Measurements from ENCODE around the gene VPS8. TPM values are rescaled to one million over a fixed set of nuclear protein-coding genes. Genes with fewer than 3 reads are reported as not detected.

Gene VPS8
- total RNA-seq, 1 donor from 2014 or later: 38.9 TPM

DNA sequence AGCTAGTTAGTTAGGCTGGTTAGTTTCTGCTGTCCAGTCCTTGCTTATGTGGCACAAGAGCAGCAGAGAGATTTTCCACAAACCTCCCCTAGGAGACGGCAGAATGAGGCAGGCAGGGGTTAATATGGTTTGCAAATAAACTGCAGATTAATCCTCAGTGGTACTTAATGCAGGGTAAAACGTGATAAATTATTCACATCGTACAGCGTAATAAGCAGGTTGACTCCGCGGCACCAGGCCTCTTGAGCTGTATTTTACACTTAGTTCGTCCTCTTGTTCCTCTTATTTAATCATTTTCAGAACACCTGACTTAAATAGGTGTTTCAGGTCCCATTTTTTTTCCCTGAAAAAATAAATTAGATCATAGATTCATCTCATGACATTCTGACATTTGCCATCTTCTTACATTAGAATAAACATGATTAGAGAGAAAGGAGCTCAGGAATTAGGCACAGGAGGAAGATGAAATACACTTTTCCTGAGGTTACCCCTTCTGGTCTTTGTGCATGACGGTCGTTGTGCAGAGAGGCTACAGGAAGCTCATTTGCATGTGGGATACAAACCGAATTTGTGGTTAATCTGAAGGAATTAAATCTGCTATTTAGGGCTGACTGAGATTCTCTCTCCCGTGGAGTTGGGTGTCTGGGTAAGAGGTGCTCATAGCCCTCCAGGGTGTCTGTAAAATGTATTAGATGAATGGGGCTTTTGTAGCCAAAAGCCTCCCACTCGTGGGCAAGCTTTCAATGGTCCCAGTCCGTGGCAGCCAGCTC, 27.1 kb upstream of the VPS8 start:
- DNase-seq (ENCODE audit: low read depth in 2 of 2): no peak

DNA sequence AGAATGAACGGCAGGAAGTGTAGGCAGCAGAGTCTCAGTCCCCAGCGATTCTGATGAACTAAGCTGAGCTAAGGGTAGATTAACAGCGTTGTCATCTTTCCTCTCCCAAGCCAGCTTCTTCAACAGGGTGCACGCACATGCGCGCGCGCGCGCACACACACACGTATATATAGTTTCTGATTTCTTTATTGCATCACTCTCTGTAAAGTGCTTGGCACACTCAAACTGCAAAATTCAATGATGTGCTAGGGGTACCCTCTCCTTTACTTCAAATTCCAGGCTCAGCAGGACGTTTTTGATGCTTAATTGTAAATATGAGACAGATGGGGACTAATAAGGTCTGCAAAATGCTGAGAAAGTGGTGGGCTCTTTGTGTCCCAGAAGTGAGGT, 26.1 kb upstream of the VPS8 start:
- DNase-seq (ENCODE audit: low read depth in 2 of 2): no peak

DNA sequence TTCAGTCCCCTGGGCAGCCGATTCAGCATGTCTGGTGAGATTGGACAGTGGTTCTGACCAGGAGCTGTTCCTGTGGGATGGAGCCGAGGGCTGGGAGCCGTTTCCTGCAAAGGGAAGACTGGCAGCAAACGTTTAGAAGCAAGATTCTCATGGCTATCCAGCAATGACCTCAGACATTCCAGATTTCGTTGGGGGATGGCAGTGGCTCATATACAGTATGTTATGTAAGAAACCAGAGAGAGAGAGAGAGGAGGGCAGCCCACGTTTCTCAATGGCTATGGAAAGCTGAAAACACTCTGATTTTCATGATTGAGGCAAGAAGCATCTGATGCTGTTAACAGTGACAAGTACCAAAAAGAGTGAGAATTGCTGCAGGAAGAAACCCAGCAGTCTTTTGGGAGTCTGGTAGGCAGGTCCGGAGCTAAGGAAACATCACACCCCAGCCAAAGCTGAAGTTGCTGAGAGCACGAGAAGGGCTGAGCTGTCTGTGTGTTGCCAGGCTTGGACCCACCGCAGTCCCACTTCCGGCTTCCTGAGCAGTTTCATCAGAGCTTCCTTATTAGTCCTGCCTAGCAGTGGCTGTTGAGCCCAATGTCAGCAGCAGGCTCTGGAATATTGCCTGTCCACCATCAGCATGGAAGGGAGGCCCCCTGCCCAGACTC, 25.6 kb upstream of the VPS8 start:
- DNase-seq (ENCODE audit: low read depth in 2 of 2): peak in 1 of 2 donors; percentile 20

DNA sequence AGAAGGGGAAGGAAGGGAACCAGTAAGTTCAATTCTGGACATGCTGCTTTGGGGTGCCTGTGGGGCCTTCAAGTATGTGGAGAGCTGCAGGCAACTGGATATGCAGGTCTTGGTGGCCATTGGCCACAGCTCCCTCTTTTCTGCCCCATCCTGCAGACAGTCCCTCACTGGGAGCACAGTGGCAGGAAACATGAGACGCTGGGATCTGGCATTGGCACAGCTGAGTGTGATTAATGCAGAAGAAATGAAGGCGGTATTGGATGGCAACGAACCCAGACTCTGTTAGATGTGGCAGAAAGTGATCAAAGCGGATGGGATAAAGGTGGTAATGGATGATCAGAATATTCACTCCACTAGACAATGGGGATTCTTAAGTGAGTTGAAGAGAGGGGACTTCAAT, 23.2 kb upstream of the VPS8 start:
- no peak for DNase-seq (ENCODE audit: low read depth in 2 of 2)

DNA sequence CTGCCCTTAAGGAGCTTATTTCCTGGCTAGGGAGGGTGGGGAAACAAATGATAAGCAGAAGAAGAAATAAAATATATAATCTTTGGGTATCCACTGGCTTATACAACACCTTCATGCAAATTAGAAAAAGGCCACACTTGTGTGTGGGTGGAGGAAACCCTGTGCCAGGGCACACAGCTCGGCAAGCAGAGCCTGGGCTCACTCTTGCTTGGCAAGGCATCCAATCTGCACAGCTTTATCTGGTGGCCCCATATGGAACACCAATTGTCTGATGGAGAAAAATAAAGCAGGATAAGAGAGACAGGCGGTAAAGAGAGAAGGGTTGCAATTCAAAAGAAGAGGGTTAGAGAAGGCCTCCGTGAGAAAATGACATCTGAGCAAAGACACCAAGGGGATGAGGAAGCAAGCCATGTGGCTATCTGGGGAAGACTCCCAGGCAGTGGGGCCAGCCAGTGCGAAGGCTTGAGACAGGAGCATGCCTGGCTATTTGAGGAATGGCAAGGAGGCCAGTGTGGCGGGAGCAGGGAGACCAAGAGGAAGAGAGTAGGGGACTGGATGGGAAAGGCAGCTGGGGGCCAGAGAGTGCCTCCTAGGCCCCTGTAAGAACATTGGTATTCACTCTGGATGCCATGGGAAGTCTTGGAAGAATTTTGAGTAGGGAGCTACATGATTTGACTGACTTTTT, 22.5 kb upstream of the VPS8 start:
- no peak for DNase-seq (ENCODE audit: low read depth in 2 of 2)

DNA sequence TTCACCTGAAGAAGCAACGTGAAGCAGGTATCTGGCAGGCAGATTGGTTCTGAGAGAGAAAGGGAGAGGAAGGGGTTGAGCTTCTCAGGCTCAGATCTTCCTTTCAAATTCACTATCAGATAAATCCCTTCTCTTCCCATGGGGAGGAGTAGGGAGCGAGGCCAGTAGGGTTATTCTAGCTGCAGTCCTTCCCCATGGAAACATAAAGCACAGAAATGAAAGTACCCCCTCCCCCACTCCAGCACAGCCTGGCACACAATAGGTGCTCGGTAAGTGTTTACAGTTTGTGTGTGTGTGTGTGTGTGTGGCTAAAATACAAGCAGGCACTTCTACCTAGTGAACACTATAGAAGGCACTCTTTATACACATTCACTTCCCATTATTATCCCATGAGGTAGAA, 20.8 kb upstream of the VPS8 start:
- no peak for DNase-seq (ENCODE audit: low read depth in 2 of 2)

DNA sequence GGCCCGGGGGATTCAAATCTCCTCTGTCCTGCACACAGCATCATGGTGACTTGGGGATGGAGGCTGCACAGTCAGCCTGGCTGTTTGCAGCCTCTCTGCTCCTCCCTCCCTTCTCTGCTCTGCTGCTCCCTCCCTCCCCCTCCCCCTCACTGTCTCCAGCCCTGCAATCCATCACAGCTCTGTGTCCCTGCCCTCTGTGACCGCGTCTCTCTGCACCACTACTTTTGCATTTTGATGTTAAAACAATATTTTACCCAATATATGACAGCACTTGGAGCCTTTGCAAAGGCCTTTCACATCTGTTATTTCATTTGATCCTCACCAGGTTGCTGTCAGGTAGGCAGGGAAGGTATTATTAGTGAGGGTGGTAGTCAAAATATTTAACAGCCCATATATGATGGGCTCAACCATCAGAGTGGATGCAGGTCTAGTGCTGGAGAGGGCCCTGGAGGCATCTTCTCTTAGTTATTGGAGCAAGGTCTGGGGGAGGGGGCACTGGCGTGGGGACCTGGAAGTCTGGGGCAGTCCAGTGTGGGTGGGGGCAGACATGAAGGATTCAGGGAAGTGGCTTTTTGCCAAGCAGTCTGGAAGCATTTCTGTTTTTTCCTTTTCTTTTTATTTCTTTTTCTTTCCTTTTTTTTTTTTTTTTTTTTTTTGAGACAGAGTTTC, 16.3 kb upstream of the VPS8 start:
- no peak for DNase-seq (ENCODE audit: low read depth in 2 of 2)

DNA sequence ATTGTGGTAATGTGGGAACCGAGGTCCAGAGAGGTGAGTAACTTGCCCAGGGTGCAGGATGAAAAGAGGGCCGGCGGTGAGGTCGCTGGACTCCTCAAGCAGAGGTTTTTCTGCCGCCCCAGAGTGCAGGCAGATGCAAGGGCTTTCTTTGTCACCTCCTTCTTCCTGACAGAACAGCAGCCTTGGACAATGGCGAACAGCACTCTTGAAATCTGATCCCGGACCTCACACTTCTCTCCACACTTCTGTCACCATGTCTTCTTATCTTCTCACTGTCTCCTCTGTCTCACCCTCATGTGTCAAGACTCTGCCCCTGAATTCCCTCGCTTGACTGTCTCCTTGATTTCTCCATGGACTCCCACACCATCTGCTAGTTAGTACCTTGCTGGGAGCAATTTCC, 15.4 kb upstream of the VPS8 start:
- DNase-seq (ENCODE audit: low read depth in 2 of 2): no peak

DNA sequence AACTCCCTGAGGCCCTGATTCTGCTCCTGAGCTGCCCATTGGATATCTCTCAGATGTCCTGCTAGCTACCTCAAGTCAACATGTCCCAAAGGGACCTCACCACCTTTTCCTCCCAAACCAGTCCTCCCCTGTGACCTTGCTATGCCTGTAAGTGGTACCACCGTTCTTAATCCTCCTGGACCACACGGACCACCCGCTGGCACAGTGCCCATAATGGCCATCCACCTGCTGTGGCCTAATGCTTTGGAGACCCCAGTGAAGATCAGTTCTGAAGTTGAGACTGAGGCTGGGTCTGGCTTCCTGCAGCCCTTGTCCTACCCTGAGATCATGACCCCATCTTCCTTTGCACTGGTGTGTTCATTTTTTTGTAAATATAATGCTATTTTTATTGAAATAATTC, 15.0 kb upstream of the VPS8 start:
- DNase-seq (ENCODE audit: low read depth in 2 of 2): no peak

DNA sequence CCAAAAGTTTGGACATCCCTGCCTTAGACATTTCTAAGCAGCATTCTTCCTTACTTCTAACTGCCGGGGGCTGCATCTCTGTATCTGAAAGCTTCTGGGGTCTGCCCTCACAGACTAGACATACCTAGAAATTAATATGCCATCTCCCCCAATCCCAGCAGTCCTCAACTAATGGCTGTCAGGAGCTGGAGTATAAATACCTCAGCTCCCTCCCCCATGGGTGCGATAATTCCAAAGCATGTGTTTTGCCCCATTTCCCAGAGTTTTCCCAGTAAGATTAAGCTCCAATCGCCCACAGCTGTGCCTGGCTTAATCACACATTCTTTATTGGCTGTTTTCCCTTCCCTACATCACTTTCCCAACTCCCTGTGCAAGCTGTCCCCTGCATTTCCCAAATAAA, 13.8 kb upstream of the VPS8 start:
- no peak for DNase-seq (ENCODE audit: low read depth in 2 of 2)

DNA sequence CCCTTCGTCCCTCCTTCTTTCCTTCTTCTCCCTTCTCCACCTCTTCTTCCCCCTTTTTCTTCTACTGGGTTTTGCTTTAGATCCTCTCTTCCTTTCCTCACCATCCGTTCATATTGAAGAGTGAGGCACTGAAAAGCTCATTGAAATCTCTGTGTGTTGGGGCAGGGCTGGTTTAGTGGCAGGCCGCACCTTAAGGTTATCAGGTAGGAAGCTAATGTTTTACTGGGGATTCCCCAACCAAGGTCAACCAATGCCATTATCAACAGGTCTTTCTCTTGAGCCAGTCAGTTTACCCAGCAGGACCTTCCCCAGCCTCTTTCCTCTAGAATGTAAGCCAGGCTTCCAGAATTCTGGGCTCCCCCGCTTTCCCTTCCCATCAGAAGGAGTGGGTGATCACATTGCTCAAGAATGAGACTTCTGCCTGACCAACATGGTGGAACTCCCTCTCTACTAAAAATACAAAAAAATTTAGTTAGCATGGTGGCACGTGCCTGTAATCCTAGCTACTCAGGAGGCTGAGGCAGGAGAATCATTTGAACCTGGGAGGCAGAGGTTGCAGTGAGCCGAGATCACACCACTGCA, 11.5 kb upstream of the VPS8 start:
- no peak for DNase-seq (ENCODE audit: low read depth in 2 of 2)

DNA sequence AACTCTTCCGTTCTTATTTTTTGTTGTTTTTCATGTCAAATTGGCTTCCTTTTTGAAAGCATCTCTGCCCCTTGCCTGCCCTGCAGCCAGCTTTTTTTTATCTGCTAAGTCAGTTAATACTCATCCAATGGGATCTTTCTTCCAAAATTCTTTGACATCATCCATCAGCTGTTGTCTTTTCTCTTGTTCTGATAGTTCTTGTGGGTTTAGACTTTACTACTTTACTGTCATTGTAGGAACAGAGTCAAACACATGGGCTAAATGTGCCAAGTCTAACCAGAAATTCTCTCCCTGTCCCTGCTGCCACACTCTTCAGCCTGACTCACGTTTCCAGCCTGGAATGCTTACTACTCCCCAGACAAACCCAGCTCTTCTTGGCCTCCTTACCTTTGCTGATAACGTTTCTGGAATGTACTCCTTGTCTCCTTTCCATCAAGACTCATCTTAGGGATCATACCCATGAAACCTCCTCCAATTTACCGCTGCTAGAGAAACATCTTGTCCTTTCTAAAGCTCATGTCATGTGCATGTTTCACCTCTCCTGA, 10.7 kb upstream of the VPS8 start:
- no peak for DNase-seq (ENCODE audit: low read depth in 2 of 2)

DNA sequence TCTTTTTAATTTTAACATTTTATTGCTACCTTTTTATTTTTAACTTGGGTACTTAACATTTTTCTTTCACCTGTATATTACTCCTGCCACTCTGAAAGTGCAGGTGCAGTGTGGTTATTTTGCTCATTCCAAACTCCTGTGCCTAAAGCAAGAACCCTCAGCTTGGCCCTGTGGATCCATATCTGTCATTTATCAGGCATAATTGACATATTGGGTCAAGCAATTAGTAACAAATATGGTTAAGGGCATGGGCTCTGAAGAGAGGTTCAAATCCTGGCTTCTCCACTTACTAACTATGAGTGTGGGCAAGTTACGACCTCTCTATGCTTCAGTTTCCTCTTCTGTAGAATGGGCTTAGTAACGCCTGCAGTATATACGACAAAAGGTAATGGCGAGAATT, 9.8 kb upstream of the VPS8 start:
- DNase-seq (ENCODE audit: low read depth in 2 of 2): no peak

DNA sequence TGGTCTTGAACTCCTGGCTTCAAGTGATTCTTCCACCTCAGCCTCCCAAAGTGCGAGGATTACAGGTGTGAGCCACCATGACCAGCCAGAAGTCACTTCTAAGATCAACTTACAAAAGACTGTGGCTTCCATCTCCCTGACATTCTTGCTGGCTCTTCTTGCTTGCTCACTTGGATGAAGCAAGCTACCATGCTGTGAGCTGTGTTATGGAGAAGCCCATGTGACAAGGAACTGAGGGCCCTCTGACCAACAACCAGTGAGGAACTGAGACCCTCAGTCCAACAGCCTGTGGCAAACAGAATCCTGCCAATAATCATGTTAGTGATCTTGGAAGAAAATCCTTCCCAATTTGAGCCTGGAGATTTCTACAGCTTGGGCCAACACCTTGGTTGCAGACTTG, 7.2 kb upstream of the VPS8 start:
- no peak for DNase-seq (ENCODE audit: low read depth in 2 of 2)

DNA sequence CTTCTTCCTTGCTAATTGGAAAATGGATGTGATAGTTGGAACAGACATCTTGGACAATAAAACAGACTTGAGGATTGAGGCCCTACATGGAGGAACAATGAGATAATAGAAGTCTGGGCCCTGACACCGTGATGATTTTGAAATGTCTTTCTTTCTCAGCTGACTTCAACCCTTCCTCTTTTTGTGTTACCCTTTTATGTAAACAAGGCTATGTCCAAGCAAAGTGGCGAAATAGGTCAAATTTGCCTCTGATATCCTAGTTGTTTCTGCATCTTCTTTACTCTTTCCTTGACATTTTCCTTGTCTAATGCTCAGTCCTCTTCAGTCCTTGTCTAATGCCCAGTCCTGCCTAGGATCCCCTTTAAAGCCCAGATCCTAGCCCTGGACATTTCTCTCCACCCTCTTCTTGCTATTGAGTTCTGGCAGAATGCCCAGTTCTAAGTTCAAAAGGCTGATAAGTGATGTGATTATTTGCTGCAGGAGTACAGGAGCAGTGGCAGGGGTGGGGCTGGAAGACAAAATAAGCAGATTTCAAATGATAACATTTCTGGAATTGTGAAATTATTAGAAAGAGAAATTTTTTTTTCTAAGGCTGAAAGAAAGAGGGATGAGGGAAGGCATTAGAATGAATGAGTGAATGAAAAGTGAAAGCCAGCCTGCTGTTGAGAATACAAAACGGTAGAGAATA, 6.5 kb upstream of the VPS8 start:
- peak in 1 of 2 donors; percentile 37 for DNase-seq (ENCODE audit: low read depth in 2 of 2)

DNA sequence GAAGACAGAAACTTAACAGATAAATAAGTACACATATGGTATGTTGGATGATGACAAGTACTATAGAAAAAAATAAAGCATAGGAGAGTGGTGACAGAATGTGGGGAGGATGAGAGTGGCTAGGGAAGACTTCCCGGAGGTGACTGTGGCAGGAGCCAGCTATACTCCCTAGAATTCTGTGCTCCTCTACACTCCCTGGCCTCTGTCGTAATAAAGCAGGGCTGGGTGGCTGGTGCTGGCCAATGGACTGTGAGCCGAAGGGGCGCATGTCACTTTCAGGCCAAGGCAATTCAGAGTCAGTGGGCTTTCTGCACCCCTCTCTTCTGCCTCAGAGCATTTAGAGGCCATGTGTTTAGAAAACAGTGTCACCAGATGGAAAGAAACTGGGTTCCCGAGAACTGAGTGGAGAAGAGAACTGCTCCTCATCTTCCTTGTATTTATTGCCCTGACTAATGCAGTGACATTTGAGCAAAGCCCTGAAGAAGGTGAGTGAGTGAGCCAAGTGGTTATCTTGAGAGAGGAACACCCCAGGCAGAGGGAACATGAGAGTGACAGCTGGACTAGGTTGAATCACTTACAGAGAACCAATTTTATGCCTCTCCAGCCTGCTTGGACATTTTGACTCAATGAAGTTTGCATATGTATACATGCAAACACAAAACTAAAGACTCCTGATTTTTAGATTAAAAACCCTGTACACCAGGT, 5.2 kb upstream of the VPS8 start:
- no peak for DNase-seq (ENCODE audit: low read depth in 2 of 2)

DNA sequence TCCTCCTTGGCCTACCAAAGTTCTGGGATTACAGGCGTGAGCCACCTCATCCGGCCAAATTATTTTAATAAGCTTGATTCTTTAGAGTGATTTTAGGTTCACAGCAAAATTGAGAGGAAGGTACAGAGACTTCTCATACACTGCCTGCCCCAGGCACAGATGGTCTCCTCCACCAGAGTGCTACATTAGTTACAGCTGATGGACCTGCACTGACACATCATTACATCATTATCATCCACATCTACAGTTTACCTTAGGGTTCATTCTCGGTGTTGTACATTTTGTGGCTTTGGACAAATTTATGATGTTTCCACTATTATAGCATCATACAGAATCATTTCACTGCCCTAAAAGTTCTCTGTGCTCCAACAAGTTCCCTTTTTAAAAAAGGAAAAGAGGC, 4.4 kb upstream of the VPS8 start:
- no peak for DNase-seq (ENCODE audit: low read depth in 2 of 2)

DNA sequence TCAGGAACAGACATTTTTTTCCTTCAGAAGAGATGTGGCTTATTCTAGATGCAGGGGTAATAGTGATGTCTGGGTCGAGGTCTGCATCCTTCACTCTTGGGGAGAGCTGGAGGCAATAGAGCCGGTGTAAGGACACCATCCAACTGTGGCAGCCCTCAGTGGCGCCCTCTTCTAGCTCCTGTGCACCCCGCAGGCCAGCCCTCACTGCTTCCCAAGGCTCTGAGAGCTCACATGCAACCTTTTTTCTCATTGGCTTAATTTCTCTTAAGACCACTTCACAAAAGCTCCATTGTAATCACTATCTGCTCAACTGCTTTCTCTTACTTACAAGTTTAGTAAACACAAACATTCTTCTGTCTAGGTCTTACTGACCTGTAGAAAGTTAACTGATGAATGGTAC, 3.9 kb upstream of the VPS8 start:
- no peak for DNase-seq (ENCODE audit: low read depth in 2 of 2)

DNA sequence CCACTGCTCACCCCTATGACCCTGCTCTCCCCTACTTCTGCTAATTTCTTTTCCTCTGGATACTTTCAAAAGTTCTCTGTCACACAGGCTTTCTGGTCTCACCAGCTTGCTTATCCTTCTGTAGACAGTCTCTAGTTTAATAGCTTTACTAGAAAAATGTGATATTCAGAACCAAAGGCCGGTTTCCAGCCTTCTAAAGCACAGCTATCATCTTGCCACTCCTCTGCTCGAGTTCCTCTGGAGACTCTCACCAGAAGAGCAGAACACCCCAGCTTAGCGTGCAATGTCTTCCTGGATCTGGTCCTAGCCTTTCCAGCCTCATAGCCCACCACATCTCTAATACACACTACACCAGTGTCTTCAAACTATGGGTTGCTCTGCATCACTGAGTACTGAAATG, 1.8 kb upstream of the VPS8 start:
- DNase-seq (ENCODE audit: low read depth in 2 of 2): no peak

DNA sequence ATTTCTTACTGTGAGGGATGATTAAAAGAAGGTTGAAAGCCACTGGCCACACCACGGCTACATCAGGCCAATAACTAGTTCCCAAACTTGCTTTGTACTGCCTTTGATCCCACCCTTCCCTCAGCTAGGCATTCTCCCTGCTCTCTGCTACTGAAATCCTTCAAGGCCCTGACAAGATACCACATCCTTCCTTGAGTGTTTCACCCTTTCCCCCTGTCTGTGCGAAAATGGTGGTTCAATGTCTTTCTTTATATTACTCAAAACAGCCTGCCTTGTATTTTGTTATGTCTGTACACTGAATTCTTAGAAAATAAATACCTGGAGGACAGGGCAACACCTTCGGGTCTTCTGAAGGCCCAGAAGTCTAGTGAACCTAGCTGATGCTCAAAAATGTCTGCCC, 932 bp upstream of the VPS8 start:
- DNase-seq (ENCODE audit: low read depth in 2 of 2): no peak

DNA sequence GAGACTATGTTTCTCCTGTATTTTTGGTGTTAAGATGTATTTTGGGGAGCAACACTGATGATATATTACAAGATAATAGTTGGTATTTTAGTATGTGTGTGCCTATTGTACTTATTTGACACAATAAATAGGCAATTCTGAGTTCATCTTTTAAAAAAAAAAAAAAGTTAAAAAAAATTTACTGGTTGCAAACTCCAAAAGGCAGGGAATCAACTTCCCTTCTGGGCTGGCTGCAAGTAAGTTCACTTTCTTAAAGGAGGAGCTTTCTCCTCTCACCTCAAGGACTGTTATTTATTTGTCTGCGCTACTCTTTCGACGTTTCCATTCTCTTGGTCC, 335 bp upstream of the VPS8 start:
- no peak for DNase-seq (ENCODE audit: low read depth in 2 of 2)
